C4-2B (cell line): ENCODE results near the gene TRIM32.

Experiments used
- CTCF ChIP-seq: fragments of 450-650 bp; conservative IDR thresholded peaks from 2 replicates; pipeline ENCODE4 v1.5.1; 2017; ENCODE audit warnings: mild to moderate bottlenecking
- ZFX ChIP-seq: fragments of 450-650 bp; IDR thresholded peaks from 2 replicates; pipeline ENCODE4 v1.6.1; 2017

GRCh38 chr9:116700279-116700678, 13.2 kb downstream of the TRIM32 start:
- no peak for TF ChIP-seq CTCF
- no peak for TF ChIP-seq ZFX
